B cell (primary cell): ENCODE data around the gene TSPAN18. TPM values are rescaled to one million over a fixed set of nuclear protein-coding genes. Genes with fewer than 3 reads are reported as not detected.

Experiments
- ATAC-seq: fragments of 200-7000 bp; cut with Tn5 transposase; one replicate; pipeline ENCODE4 v1.10.0; 2021; ENCODE audit warnings: low read depth, mild to moderate bottlenecking, moderate number of reproducible peaks, moderate library complexity
- CTCF ChIA-PET: fragments of 350-600 bp; sonication (Branson Sonifier 250); formaldehyde crosslinking; loops from one replicate; lab custom pipeline; 2021; ENCODE audit warnings: antibody characterized with exemption, inconsistent platforms; lab: Charles Lee
- POLR2A ChIA-PET: fragments of 350-600 bp; sonication (Branson Sonifier 250); formaldehyde crosslinking; loops from one replicate; lab custom pipeline; 2021; ENCODE audit warnings: antibody characterized with exemption; lab: Charles Lee
- DNase-seq: peaks from one replicate; pipeline ENCODE4 v3.0.0; 2013
- H2AFZ ChIP-seq: 2 replicates; pipeline ENCODE4 v1.6.1; 2012; ENCODE audit warnings: mild to moderate bottlenecking, low read depth, low read length; ENCODE audit not compliant: insufficient read depth, poor library complexity, severe bottlenecking
- H3K27ac ChIP-seq, 2 donors: 1 replicate in 1 of 2; 2 replicates in 1 of 2; pipeline ENCODE4 v1.5.1; 2012 to 2013; ENCODE audit warnings: low read length in 2 of 2, mild to moderate bottlenecking in 2 of 2, moderate library complexity in 1 of 2
- H3K27me3 ChIP-seq, 4 experiments: fragments of 200-600 bp in 1 of 4; sonication (generic) in 1 of 4; replicated peaks in 1 of 4; 1 replicate in 2 of 4; 2 replicates in 2 of 4; pipeline versions ENCODE4 v1.6.1 to v1.7.0; 2013 to 2016; ENCODE audit warnings: low read length in 3 of 4, mild to moderate bottlenecking in 2 of 4, mixed read lengths in 1 of 4, moderate library complexity in 1 of 4; ENCODE audit not compliant: insufficient read depth in 4 of 4, control insufficient read depth in 3 of 4; ENCODE audit errors: control extremely low read depth in 1 of 4
- H3K36me3 ChIP-seq, 2 experiments: replicated peaks in 1 of 2; 1 replicate in 1 of 2; 2 replicates in 1 of 2; pipeline versions ENCODE4 v1.6.1 to v1.7.1; 2013; ENCODE audit warnings: low read length in 1 of 2; ENCODE audit not compliant: insufficient read depth in 2 of 2, control insufficient read depth in 1 of 2; ENCODE audit errors: control extremely low read depth in 1 of 2, extremely low read depth in 1 of 2
- H3K4me1 ChIP-seq, 2 donors: fragments of 200-600 bp in 1 of 2; sonication (generic) in 1 of 2; 1 replicate in 1 of 2; 2 replicates in 1 of 2; pipeline versions ENCODE4 v1.5.1 to v1.6.1; 2013 to 2017; ENCODE audit warnings: low read length in 2 of 2; ENCODE audit not compliant: control insufficient read depth in 2 of 2, insufficient read depth in 2 of 2
- H3K4me2 ChIP-seq: replicated peaks from 2 replicates; pipeline ENCODE3; 2012; ENCODE audit warnings: mild to moderate bottlenecking, low read depth, low read length; ENCODE audit not compliant: poor library complexity, severe bottlenecking
- H3K4me3 ChIP-seq, 5 experiments: fragments of 200-600 bp in 1 of 5; sonication (generic) in 1 of 5; 1 replicate in 3 of 5; 2 replicates in 2 of 5; pipeline versions ENCODE4 v1.5.1 to v1.7.0; 2011 to 2016; ENCODE audit warnings: low read length in 4 of 5, mild to moderate bottlenecking in 4 of 5, low read depth in 2 of 5, control low read depth in 1 of 5, moderate library complexity in 1 of 5; ENCODE audit not compliant: insufficient read depth in 1 of 5; ENCODE audit errors: control extremely low read depth in 1 of 5, extremely low read depth in 1 of 5
- H3K79me2 ChIP-seq: fragments of 200-600 bp; sonication (generic); one replicate; pipeline ENCODE4 v1.6.0; 2016; ENCODE audit warnings: low read length; ENCODE audit not compliant: control insufficient read depth, insufficient read depth
- H3K9ac ChIP-seq: fragments of 200-600 bp; sonication (generic); 2 replicates; pipeline ENCODE4 v1.6.1; 2017; ENCODE audit warnings: mild to moderate bottlenecking, low read length, moderate library complexity
- H3K9me3 ChIP-seq, 3 donors: one replicate each; pipeline versions ENCODE4 v1.6.1 to v1.7.1; 2013; ENCODE audit warnings: low read length in 2 of 3; ENCODE audit not compliant: control insufficient read depth in 2 of 3, insufficient read depth in 1 of 3; ENCODE audit errors: control extremely low read depth in 1 of 3
- H4K20me1 ChIP-seq: 2 replicates; pipeline ENCODE4 v1.6.0; 2012; ENCODE audit warnings: mild to moderate bottlenecking, low read length; ENCODE audit not compliant: insufficient read depth, control insufficient read depth, poor library complexity, severe bottlenecking
- H3K27ac Mint-ChIP-seq: one replicate; pipeline ENCODE4 v1.8.0; 2021; ENCODE audit warnings: mixed read lengths
- H3K27me3 Mint-ChIP-seq: one replicate; pipeline ENCODE4 v1.8.0; 2021; ENCODE audit warnings: mixed read lengths
- H3K4me1 Mint-ChIP-seq: one replicate; pipeline ENCODE4 v1.8.0; 2021; ENCODE audit warnings: mixed read lengths
- H3K4me3 Mint-ChIP-seq: one replicate; pipeline ENCODE4 v1.8.0; 2021; ENCODE audit warnings: mixed read lengths
- H3K9me3 Mint-ChIP-seq: one replicate; pipeline ENCODE4 v1.8.0; 2022; ENCODE audit warnings: mixed read lengths; ENCODE audit not compliant: insufficient read depth
- CTCF ChIP-seq: fragments of 200-600 bp; IDR thresholded peaks from one replicate; pipeline ENCODE4 v1.8.0; 2022; ENCODE audit warnings: antibody characterized with exemption, mild to moderate bottlenecking
- EZH2 ChIP-seq: IDR thresholded peaks from 2 replicates; pipeline ENCODE4 v1.6.1; 2012; ENCODE audit warnings: borderline replicate concordance, low read depth, mild to moderate bottlenecking, moderate library complexity, low read length; ENCODE audit not compliant: insufficient read depth, poor library complexity, severe bottlenecking
- WGBS: methylation state at CpG from one replicate; pipeline ENCODE4 v1.1.5; 2013; ENCODE audit warnings: missing lambda C conversion rate; ENCODE audit not compliant: insufficient coverage; 5-methylcytosine and 5-hydroxymethylcytosine counted together
- intact Hi-C: fragments of 100-400 bp; cut with micrococcal nuclease; formaldehyde crosslinking; loops from one replicate; pipeline ENCODE4 v1.10.0; 2022
- polyA plus RNA-seq: library from polyadenylated mRNA; depleted of rRNA; stranded (reverse); fragments of >200 nt; gene quantifications from 2 replicates; pipeline ENCODE4 v1.2.3, GENCODE V29; 2012
- total RNA-seq, 2 donors: library from RNA; stranded (reverse); fragments of 120-200 nt in 1 of 2; gene quantifications; 1 replicate in 1 of 2; 2 replicates in 1 of 2; pipeline versions ENCODE4 v1.2.3 to v1.2.4, GENCODE V29; 2013 to 2022

Gene TSPAN18
- total and polyA plus RNA-seq, 2 donors (not counting 1 experiment from before 2014, with no cell fraction given) = 0.75 to 2.0 TPM

- peaks cover 18% of the 10 kb centered on the region for H3K4me1 Mint-ChIP-seq
- H3K4me3 Mint-ChIP-seq = no peak overlapping the region
- H3K4me3 ChIP-seq = no peak overlapping the region
- H3K9ac ChIP-seq = no peak overlapping the region
- H3K4me1 ChIP-seq = peaks cover 0 to 15% of the 10 kb centered on the region in 2 donors
- TF ChIP-seq EZH2 (no peak), CTCF (no peak)
- H3K36me3 ChIP-seq = no peaks in the 10 kb centered on the region
- intact Hi-C loops = no loop called here
- H3K4me2 ChIP-seq = no peak overlapping the region
- POLR2A ChIA-PET = no interaction called here
- no peak for DNase-seq
- whole genome bisulfite sequencing = 65% methylated on average over 4 of the region's 5 CpGs
- H3K79me2 ChIP-seq = no peaks in the 10 kb centered on the region
- no peaks in the 10 kb centered on the region for H3K9me3 ChIP-seq
- no peaks in the 10 kb centered on the region for H3K27me3 Mint-ChIP-seq
- H3K9me3 Mint-ChIP-seq = no peaks in the 10 kb centered on the region
- H4K20me1 ChIP-seq = no peaks in the 10 kb centered on the region
- ATAC-seq = no peak
- no peak overlapping the region for H3K27ac Mint-ChIP-seq
- peaks cover 0 to 5% (median 0%) of the 10 kb centered on the region in 4 experiments for H3K27me3 ChIP-seq
- H2AFZ ChIP-seq = no peak overlapping the region
- CTCF ChIA-PET = interaction anchor here (1.0 to 1.7 kb wide), 2 partner anchors 27 to 197 kb away, joined by 3 to 5 read pairs; no protein-coding TSS in a partner anchor
- no peak overlapping the region for H3K27ac ChIP-seq
Observed at GRCh38 chr11:44906649-44907048, 179.9 kb downstream of the TSPAN18 start.

- ChIA-PET POLR2A (no interaction called here), CTCF (interaction anchor here (2.4 to 2.7 kb wide), 3 partner anchors 27 to 385 kb away, joined by 16 to 33 read pairs (median 24); no protein-coding TSS in a partner anchor)
- no peaks in the 10 kb centered on the region for H4K20me1 ChIP-seq
- H3K4me2 ChIP-seq = no peak overlapping the region
- intact Hi-C loops = no loop called here
- peaks cover 6 to 23% of the 10 kb centered on the region in 2 donors for H3K4me1 ChIP-seq
- H3K27ac ChIP-seq = no peak overlapping the region
- Mint-ChIP-seq H3K4me1 (peaks cover 20% of the 10 kb centered on the region), H3K9me3 (no peaks in the 10 kb centered on the region), H3K27me3 (peaks cover 4% of the 10 kb centered on the region), H3K27ac (no peak overlapping the region), H3K4me3 (no peak overlapping the region)
- no peak overlapping the region for H3K4me3 ChIP-seq
- no peaks in the 10 kb centered on the region for H3K9me3 ChIP-seq
- no peak for DNase-seq
- no peak for TF ChIP-seq EZH2
- no peak for TF ChIP-seq CTCF
- H3K27me3 ChIP-seq = peaks cover 0 to 5% (median 0%) of the 10 kb centered on the region in 4 experiments
- H3K79me2 ChIP-seq = no peaks in the 10 kb centered on the region
- 97% methylated on average over 8 of the region's 14 CpGs for whole genome bisulfite sequencing
- no peak for ATAC-seq
- H3K9ac ChIP-seq = no peak overlapping the region
- no peak overlapping the region for H2AFZ ChIP-seq
- H3K36me3 ChIP-seq = no peaks in the 10 kb centered on the region
Observed at GRCh38 chr11:44909557-44909956, 182.8 kb downstream of the TSPAN18 start.
